ENCODE measurements around the gene TGFBR3. TPM values are rescaled to one million over a fixed set of nuclear protein-coding genes. Genes with fewer than 3 reads are reported as not detected.
A peak's percentile ranks its signal among the peaks of the same experiment; 100 is the strongest.

TGFBR3 gene
- total and polyA plus RNA-seq, 2 of the 8 experiments (the other 6 are each of a cell fraction or from before 2014, with no cell fraction given) = 2.0 to 6.1 TPM

- Histone ChIP-seq H2BK12ac (ENCODE audit: low read depth, low read length) (no peak overlapping the region), H2BK5ac (ENCODE audit: low read depth, low read length) (no peak overlapping the region), H4K8ac (ENCODE audit: extremely low read depth, insufficient read depth, low read length) (no peak overlapping the region), H3K23ac (ENCODE audit: insufficient read length) (no peak overlapping the region), H3K4me1 (replicated peaks in 1 of 4; ENCODE audit: control insufficient read depth in 3 of 4, insufficient read depth in 4 of 4, low read length in 3 of 4) (peaks cover 8 to 16% (median 15%) of the 10 kb centered on the region in 4 experiments), H4K20me1 (replicated peaks in 1 of 2; ENCODE audit: control insufficient read depth in 1 of 2, insufficient read depth in 2 of 2, low read length in 2 of 2) (no peaks in the 10 kb centered on the region), H2AFZ (ENCODE audit: low read length) (no peak overlapping the region), H3K18ac (ENCODE audit: extremely low read depth, low read length) (no peak overlapping the region), H3K36me3 (ENCODE audit: control insufficient read depth in 2 of 4, insufficient read depth in 4 of 4, low read length in 3 of 4) (no peaks in the 10 kb centered on the region), H3K4me3 (ENCODE audit: extremely low read depth in 1 of 4, insufficient read depth in 2 of 4, low read depth in 3 of 4, low read length in 4 of 4) (no peak overlapping the region), H2BK15ac (ENCODE audit: low read length) (0 out of 2 replicates have a peak overlapping the region, but pooled peaks have one; percentile 81), H3K79me2 (ENCODE audit: control insufficient read depth in 1 of 2, insufficient read depth in 2 of 2, low read length in 2 of 2) (no peaks in the 10 kb centered on the region), H2AK5ac (ENCODE audit: low read depth, low read length) (no peak overlapping the region), H3K14ac (ENCODE audit: insufficient read length) (no peak overlapping the region), H3K79me1 (ENCODE audit: low read depth, low read length) (no peaks in the 10 kb centered on the region), H3K27me3 (replicated peaks in 1 of 4; ENCODE audit: control insufficient read depth in 3 of 4, extremely low read depth in 1 of 4, insufficient read depth in 3 of 4, low read length in 3 of 4) (no peaks in the 10 kb centered on the region), H3K4ac (replicated peaks; ENCODE audit: insufficient read length, low read depth, low read length) (no peak overlapping the region), H2BK120ac (replicated peaks; ENCODE audit: low read depth, low read length) (no peak overlapping the region), H3K4me2 (ENCODE audit: insufficient read depth in 1 of 2, low read depth in 2 of 2, low read length in 2 of 2) (no peak overlapping the region), H3K27ac (ENCODE audit: low read depth, low read length) (no peak overlapping the region), H3K56ac (replicated peaks; ENCODE audit: insufficient read length, low read depth, low read length) (no peak overlapping the region), H3K9me3 (ENCODE audit: insufficient read depth in 2 of 2, low read depth in 1 of 2, low read length in 1 of 2) (no peaks in the 10 kb centered on the region), H4K5ac (ENCODE audit: insufficient read length, low read depth, low read length) (no peak overlapping the region), H3K23me2 (ENCODE audit: low read depth, low read length) (no peaks in the 10 kb centered on the region), H2BK20ac (ENCODE audit: low read length) (no peak overlapping the region), H4K91ac (replicated peaks; ENCODE audit: insufficient read length, low read length) (no peak overlapping the region), H3K9ac (replicated peaks in 1 of 4; ENCODE audit: extremely low read depth in 1 of 4, low read depth in 3 of 4, low read length in 3 of 4) (no peak overlapping the region)
- ChIA-PET CTCF (ENCODE audit: partially characterized antibody) (interaction anchor here (0.6 to 1.5 kb wide), 6 partner anchors 14 to 607 kb away, joined by 3 read pairs; no protein-coding TSS in a partner anchor), POLR2A (ENCODE audit: partially characterized antibody) (interaction anchor here (1.3 kb wide), 1 partner anchor 12 kb away, joined by 4 read pairs; no protein-coding TSS in a partner anchor)
- WGBS, 2 experiments (ENCODE audit: extremely low coverage in 1 of 2, insufficient coverage in 1 of 2, insufficient read length in 1 of 2, insufficient replicate concordance in 2 of 2, low coverage in 1 of 2, low lambda C conversion rate in 2 of 2, missing lambda C conversion rate in 1 of 2) = 78% methylated on average over 7 of the region's 7 CpGs; no CpG with 5 or more reads in 1 of the 2 experiments
- no peak for DNase-seq (ENCODE audit: low read depth in 1 of 2, low spot score in 2 of 2)
- no peak for FAIRE-seq
- TF ChIP-seq ATF3 (IDR thresholded peaks at IDR 0.05; ENCODE audit: insufficient read depth, low read depth, low read length) (no peak), TEAD4 (IDR thresholded peaks at IDR 0.05; ENCODE audit: low read depth, low read length) (no peak), JUN (IDR thresholded peaks at IDR 0.05; ENCODE audit: low read depth, low read length) (no peak), ASH2L (IDR thresholded peaks at IDR 0.05; ENCODE audit: low read length) (no peak), ATF2 (IDR thresholded peaks at IDR 0.05; ENCODE audit: low read length) (no peak), RNF2 (IDR thresholded peaks at IDR 0.05; ENCODE audit: borderline replicate concordance, low read depth, low read length, missing control alignments, poor library complexity, severe bottlenecking) (no peak), SAP30 (IDR thresholded peaks at IDR 0.05; ENCODE audit: insufficient read depth, insufficient replicate concordance, low read length) (no peak), EZH2 (IDR thresholded peaks at IDR 0.05; ENCODE audit: low read depth, low read length, severe bottlenecking) (no peak), CBX8 (IDR thresholded peaks at IDR 0.05; ENCODE audit: borderline replicate concordance, low read depth, low read length) (no peak)
These were observed 201.3 kb downstream of the TGFBR3 start for GRCh38 chr1:91684481-91685196.

Measured in H1 (cell line).